ENCODE measurements around the gene CCR5AS.
"Not testable (repeated sequence)": the region's sequence is repeated elsewhere in the genome, so short reads cannot be mapped to it uniquely, and the experiment has no call there.

Gene CCR5AS

GRCh38 chr3:46400846-46401245, 6.0 kb downstream of the CCR5AS start:
- no peak for DNase-seq

GRCh38 chr3:46400000-46400734, 6.7 kb downstream of the CCR5AS start:
- no peak for DNase-seq

GRCh38 chr3:46399557-46399956, 7.3 kb downstream of the CCR5AS start:
- no peak for DNase-seq

GRCh38 chr3:46399098-46399497, 7.8 kb downstream of the CCR5AS start:
- DNase-seq = no peak

- DNase-seq = no peak
Observed at GRCh38 chr3:46398186-46398955, 8.5 kb downstream of the CCR5AS start.

- DNase-seq = no peak
Observed at GRCh38 chr3:46397111-46397510, 9.8 kb downstream of the CCR5AS start.

GRCh38 chr3:46395766-46396530, 10.9 kb downstream of the CCR5AS start:
- DNase-seq = no peak

GRCh38 chr3:46395210-46395661, 11.6 kb downstream of the CCR5AS start:
- DNase-seq = no peak

- DNase-seq = no peak
Observed at GRCh38 chr3:46393554-46394434, 13.1 kb downstream of the CCR5AS start.

- no peak for DNase-seq
Observed at GRCh38 chr3:46393011-46393410, 13.9 kb downstream of the CCR5AS start.

GRCh38 chr3:46391526-46391925, 15.3 kb downstream of the CCR5AS start:
- not testable (repeated sequence) for DNase-seq

- DNase-seq = no peak
Observed at GRCh38 chr3:46389306-46389705, 17.6 kb downstream of the CCR5AS start.

- DNase-seq = not testable (repeated sequence)
Observed at GRCh38 chr3:46388847-46389246, 18.0 kb downstream of the CCR5AS start.

- DNase-seq = peak; percentile 7
Observed at GRCh38 chr3:46386205-46386604, 20.7 kb downstream of the CCR5AS start.

- no peak for DNase-seq
Observed at GRCh38 chr3:46383951-46384330, 22.9 kb downstream of the CCR5AS start.

GRCh38 chr3:46383211-46383950, 23.5 kb downstream of the CCR5AS start:
- DNase-seq = no peak

GRCh38 chr3:46381625-46382024, 25.2 kb downstream of the CCR5AS start:
- no peak for DNase-seq

GRCh38 chr3:46380471-46381221, 26.2 kb downstream of the CCR5AS start:
- no peak for DNase-seq

- DNase-seq = no peak
Observed at GRCh38 chr3:46378426-46378942, 28.4 kb downstream of the CCR5AS start.

GRCh38 chr3:46375814-46376213, 31.1 kb downstream of the CCR5AS start:
- DNase-seq = no peak

- DNase-seq = no peak
Observed at GRCh38 chr3:46375218-46375617, 31.6 kb downstream of the CCR5AS start.
